ENCODE measurements around the gene ELAPOR1. TPM values are rescaled to one million over a fixed set of nuclear protein-coding genes. Genes with fewer than 3 reads are reported as not detected.
A peak's percentile ranks its signal among the peaks of the same experiment; 100 is the strongest.

ELAPOR1 gene
- total and polyA plus RNA-seq, 9 of the 15 experiments (the other 6 are each of a cell fraction or from before 2014, with no cell fraction given), result 0.07 to 1.2 (median 0.18) TPM

DNA sequence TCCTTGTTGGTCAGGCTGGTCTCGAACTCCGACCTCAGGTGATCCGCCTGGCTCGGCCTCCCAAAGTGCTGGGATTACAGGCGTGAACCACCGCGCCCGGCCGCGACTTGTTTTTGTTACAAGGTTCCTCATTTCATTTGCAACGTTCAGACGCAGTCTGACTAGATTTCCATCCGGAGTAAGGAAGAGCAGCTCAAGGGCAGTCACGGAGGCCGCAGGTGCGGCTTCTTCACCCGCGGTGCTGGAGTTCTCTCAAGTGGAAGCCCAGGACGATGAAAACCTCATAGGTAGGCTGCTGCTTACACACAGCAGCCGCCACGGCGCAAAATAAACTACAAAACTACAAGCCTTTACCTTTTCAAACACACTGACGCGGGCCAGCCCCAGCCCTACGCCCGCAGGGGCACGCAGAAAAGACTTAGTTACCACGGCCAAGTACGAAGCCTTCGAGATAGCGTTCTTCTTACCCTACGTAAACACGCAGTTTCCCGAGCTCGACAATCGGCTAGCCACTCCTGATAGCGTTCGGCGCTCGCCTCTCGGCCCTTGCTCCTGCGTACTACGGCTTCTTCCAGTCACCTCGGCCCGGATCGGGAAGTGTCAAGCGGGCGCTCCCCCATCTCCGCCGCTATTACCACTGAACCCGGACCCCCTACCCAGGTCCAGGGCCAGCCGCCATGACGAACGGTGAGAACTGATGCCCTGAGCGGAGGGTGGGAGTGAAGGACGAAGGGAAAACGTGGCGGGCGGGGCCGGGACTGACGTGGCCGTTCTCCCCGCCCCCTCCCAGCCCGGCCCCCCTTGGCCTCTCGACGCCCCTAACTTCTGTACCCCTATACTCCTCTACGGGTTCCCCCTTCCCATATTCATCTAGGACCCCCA is 23.5 kb upstream of the ELAPOR1 start, which contains the start of gene TMEM167B (continued):
- TF ChIP-seq, protein P1, sequence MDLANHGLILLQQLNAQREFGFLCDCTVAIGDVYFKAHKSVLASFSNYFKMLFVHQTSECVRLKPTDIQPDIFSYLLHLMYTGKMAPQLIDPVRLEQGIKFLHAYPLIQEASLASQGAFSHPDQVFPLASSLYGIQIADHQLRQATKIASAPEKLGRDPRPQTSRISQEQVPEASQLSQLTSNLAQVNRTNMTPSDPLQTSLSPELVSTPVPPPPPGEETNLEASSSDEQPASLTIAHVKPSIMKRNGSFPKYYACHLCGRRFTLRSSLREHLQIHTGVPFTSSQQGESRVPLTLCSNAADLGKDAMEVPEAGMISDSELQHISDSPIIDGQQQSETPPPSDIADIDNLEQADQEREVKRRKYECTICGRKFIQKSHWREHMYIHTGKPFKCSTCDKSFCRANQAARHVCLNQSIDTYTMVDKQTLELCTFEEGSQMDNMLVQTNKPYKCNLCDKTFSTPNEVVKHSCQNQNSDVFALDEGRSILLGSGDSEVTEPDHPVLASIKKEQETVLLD (IDR thresholded peaks at IDR 0.05), result peak; percentile 97
- TF ChIP-seq TOE1 (IDR thresholded peaks at IDR 0.05; ENCODE audit: borderline replicate concordance) (peak; percentile 95; the same call in 1 of the 2 replicates), TOE1 (CRISPR knock-in tag; IDR thresholded peaks at IDR 0.05; ENCODE audit: borderline replicate concordance, low read depth) (no peak; the same call in none of the 2 replicates), NR2F6 (CRISPR knock-in tag; IDR thresholded peaks at IDR 0.05) (no peak), ZNF133 (CRISPR knock-in tag; IDR thresholded peaks at IDR 0.05) (0 out of 2 replicates have a peak, but pooled peaks have one; percentile 1), ZFP36 (IDR thresholded peaks at IDR 0.05; ENCODE audit: low read depth, low read length, partially characterized antibody) (peak; percentile 41), KAT8 (IDR thresholded peaks at IDR 0.05; ENCODE audit: low read depth) (no peak), CTBP1 (IDR thresholded peaks at IDR 0.05; ENCODE audit: borderline replicate concordance) (no peak; the same call in 1 of the 2 replicates), CBFB (CRISPR knock-in tag; IDR thresholded peaks at IDR 0.05) (no peak), THRAP3 (IDR thresholded peaks at IDR 0.05; ENCODE audit: borderline replicate concordance) (no peak), ZNF589 (CRISPR knock-in tag; IDR thresholded peaks at IDR 0.05; ENCODE audit: low read depth) (peak; percentile 87), ILF3 (IDR thresholded peaks at IDR 0.05; ENCODE audit: borderline replicate concordance) (no peak), SMAD2 (IDR thresholded peaks at IDR 0.05; ENCODE audit: low read depth, low read length) (no peak), CBX3 (IDR thresholded peaks at IDR 0.05; ENCODE audit: borderline replicate concordance in 1 of 2, low read length in 2 of 2) (peak in 1 of 2 experiments; percentile 80; a peak in 2 of 3 replicates), ZNF408 (CRISPR knock-in tag; IDR thresholded peaks at IDR 0.05; ENCODE audit: low read depth) (no peak)
- TF ChIP-seq, protein P2, sequence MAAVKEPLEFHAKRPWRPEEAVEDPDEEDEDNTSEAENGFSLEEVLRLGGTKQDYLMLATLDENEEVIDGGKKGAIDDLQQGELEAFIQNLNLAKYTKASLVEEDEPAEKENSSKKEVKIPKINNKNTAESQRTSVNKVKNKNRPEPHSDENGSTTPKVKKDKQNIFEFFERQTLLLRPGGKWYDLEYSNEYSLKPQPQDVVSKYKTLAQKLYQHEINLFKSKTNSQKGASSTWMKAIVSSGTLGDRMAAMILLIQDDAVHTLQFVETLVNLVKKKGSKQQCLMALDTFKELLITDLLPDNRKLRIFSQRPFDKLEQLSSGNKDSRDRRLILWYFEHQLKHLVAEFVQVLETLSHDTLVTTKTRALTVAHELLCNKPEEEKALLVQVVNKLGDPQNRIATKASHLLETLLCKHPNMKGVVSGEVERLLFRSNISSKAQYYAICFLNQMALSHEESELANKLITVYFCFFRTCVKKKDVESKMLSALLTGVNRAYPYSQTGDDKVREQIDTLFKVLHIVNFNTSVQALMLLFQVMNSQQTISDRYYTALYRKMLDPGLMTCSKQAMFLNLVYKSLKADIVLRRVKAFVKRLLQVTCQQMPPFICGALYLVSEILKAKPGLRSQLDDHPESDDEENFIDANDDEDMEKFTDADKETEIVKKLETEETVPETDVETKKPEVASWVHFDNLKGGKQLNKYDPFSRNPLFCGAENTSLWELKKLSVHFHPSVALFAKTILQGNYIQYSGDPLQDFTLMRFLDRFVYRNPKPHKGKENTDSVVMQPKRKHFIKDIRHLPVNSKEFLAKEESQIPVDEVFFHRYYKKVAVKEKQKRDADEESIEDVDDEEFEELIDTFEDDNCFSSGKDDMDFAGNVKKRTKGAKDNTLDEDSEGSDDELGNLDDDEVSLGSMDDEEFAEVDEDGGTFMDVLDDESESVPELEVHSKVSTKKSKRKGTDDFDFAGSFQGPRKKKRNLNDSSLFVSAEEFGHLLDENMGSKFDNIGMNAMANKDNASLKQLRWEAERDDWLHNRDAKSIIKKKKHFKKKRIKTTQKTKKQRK (IDR thresholded peaks at IDR 0.05; ENCODE audit: borderline replicate concordance, low read depth, low read length), result peak; percentile 72; the same call in 1 of the 2 replicates
- TF ChIP-seq, protein P3, sequence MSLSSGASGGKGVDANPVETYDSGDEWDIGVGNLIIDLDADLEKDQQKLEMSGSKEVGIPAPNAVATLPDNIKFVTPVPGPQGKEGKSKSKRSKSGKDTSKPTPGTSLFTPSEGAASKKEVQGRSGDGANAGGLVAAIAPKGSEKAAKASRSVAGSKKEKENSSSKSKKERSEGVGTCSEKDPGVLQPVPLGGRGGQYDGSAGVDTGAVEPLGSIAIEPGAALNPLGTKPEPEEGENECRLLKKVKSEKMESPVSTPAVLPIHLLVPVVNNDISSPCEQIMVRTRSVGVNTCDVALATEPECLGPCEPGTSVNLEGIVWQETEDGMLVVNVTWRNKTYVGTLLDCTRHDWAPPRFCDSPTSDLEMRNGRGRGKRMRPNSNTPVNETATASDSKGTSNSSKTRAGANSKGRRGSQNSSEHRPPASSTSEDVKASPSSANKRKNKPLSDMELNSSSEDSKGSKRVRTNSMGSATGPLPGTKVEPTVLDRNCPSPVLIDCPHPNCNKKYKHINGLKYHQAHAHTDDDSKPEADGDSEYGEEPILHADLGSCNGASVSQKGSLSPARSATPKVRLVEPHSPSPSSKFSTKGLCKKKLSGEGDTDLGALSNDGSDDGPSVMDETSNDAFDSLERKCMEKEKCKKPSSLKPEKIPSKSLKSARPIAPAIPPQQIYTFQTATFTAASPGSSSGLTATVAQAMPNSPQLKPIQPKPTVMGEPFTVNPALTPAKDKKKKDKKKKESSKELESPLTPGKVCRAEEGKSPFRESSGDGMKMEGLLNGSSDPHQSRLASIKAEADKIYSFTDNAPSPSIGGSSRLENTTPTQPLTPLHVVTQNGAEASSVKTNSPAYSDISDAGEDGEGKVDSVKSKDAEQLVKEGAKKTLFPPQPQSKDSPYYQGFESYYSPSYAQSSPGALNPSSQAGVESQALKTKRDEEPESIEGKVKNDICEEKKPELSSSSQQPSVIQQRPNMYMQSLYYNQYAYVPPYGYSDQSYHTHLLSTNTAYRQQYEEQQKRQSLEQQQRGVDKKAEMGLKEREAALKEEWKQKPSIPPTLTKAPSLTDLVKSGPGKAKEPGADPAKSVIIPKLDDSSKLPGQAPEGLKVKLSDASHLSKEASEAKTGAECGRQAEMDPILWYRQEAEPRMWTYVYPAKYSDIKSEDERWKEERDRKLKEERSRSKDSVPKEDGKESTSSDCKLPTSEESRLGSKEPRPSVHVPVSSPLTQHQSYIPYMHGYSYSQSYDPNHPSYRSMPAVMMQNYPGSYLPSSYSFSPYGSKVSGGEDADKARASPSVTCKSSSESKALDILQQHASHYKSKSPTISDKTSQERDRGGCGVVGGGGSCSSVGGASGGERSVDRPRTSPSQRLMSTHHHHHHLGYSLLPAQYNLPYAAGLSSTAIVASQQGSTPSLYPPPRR (CRISPR knock-in tag; IDR thresholded peaks at IDR 0.05; ENCODE audit: borderline replicate concordance), result peak; percentile 51; the same call in 1 of the 2 replicates

Measured in K562 (cell line).